ENCODE data around the gene LRSAM1.

The LRSAM1 gene

GRCh38 chr9:127534250-127534906, 83.1 kb downstream of the LRSAM1 start:
- no peak for DNase-seq (ENCODE audit: low read depth in 2 of 3, low spot score in 2 of 3)

- DNase-seq (ENCODE audit: low read depth in 2 of 3, low spot score in 2 of 3): no peak
These were observed 83.6 kb downstream of the LRSAM1 start for GRCh38 chr9:127534931-127535330.

- no peak for DNase-seq (ENCODE audit: low read depth in 2 of 3, low spot score in 2 of 3)
These were observed 84.1 kb downstream of the LRSAM1 start for GRCh38 chr9:127535396-127535795.

- DNase-seq (ENCODE audit: low read depth in 2 of 3, low spot score in 2 of 3): no peak
These were observed 84.5 kb downstream of the LRSAM1 start for GRCh38 chr9:127535834-127536233.

GRCh38 chr9:127536499-127536898, 85.2 kb downstream of the LRSAM1 start:
- no peak for DNase-seq (ENCODE audit: low read depth in 2 of 3, low spot score in 2 of 3)

GRCh38 chr9:127537014-127537413, 85.7 kb downstream of the LRSAM1 start:
- no peak for DNase-seq (ENCODE audit: low read depth in 2 of 3, low spot score in 2 of 3)

GRCh38 chr9:127537792-127538191, 86.5 kb downstream of the LRSAM1 start:
- DNase-seq (ENCODE audit: low read depth in 2 of 3, low spot score in 2 of 3): no peak

- DNase-seq (ENCODE audit: low read depth in 2 of 3, low spot score in 2 of 3): no peak
These were observed 87.5 kb downstream of the LRSAM1 start for GRCh38 chr9:127538849-127539258.

GRCh38 chr9:127539259-127539981, 88.1 kb downstream of the LRSAM1 start:
- DNase-seq (ENCODE audit: low read depth in 2 of 3, low spot score in 2 of 3): no peak

GRCh38 chr9:127539982-127540663, 88.8 kb downstream of the LRSAM1 start:
- no peak for DNase-seq (ENCODE audit: low read depth in 2 of 3, low spot score in 2 of 3)

- no peak for DNase-seq (ENCODE audit: low read depth in 2 of 3, low spot score in 2 of 3)
These were observed 89.3 kb downstream of the LRSAM1 start for GRCh38 chr9:127540664-127541041.

GRCh38 chr9:127541176-127541575, 89.9 kb downstream of the LRSAM1 start:
- DNase-seq (ENCODE audit: low read depth in 2 of 3, low spot score in 2 of 3): no peak

- no peak for DNase-seq (ENCODE audit: low read depth in 2 of 3, low spot score in 2 of 3)
These were observed 90.6 kb downstream of the LRSAM1 start for GRCh38 chr9:127541865-127542264.

- no peak for DNase-seq (ENCODE audit: low read depth in 2 of 3, low spot score in 2 of 3)
These were observed 91.9 kb downstream of the LRSAM1 start for GRCh38 chr9:127543221-127543620.

GRCh38 chr9:127543973-127544533, 92.7 kb downstream of the LRSAM1 start:
- no peak for DNase-seq (ENCODE audit: low read depth in 2 of 3, low spot score in 2 of 3)

- no peak for DNase-seq (ENCODE audit: low read depth in 2 of 3, low spot score in 2 of 3)
These were observed 94.2 kb downstream of the LRSAM1 start for GRCh38 chr9:127545196-127546124.

- no peak for DNase-seq (ENCODE audit: low read depth in 2 of 3, low spot score in 2 of 3)
These were observed 95.0 kb downstream of the LRSAM1 start for GRCh38 chr9:127546125-127546832.

- DNase-seq (ENCODE audit: low read depth in 2 of 3, low spot score in 2 of 3): no peak
These were observed 97.1 kb downstream of the LRSAM1 start for GRCh38 chr9:127548352-127548881.

- no peak for DNase-seq (ENCODE audit: low read depth in 2 of 3, low spot score in 2 of 3)
These were observed 97.9 kb downstream of the LRSAM1 start for GRCh38 chr9:127549218-127549617.

- DNase-seq (ENCODE audit: low read depth in 2 of 3, low spot score in 2 of 3): no peak
These were observed 98.4 kb downstream of the LRSAM1 start for GRCh38 chr9:127549751-127550150.

Measured in activated CD8-positive, alpha-beta memory T cell treated with anti-CD3 and anti-CD28 coated beads for 48 hours (primary cell).